CD8-positive, alpha-beta memory T cell (primary cell): ENCODE measurements around the gene ATF6. TPM values are rescaled to one million over a fixed set of nuclear protein-coding genes. Genes with fewer than 3 reads are reported as not detected.
A peak's percentile ranks its signal among the peaks of the same experiment; 100 is the strongest.

ENCODE experiments used
- CTCF ChIA-PET: fragments of 350-600 bp; sonication (Branson Sonifier 250); formaldehyde crosslinking; loops from one replicate; lab custom pipeline; 2021; ENCODE audit warnings: antibody characterized with exemption; lab: Charles Lee
- POLR2A ChIA-PET: fragments of 350-600 bp; sonication (Branson Sonifier 250); formaldehyde crosslinking; loops from one replicate; lab custom pipeline; 2021; ENCODE audit warnings: antibody characterized with exemption; lab: Charles Lee
- DNase-seq, 5 donors: peaks; one replicate each; pipeline versions ENCODE4 v3.0.0 to v3.0.0-alpha.2; 2020 to 2022; ENCODE audit warnings: mixed read lengths in 1 of 5
- H3K27ac ChIP-seq: one replicate; pipeline ENCODE4 v1.7.0; 2013; ENCODE audit warnings: low read depth, mild to moderate bottlenecking, low read length, moderate library complexity
- H3K27me3 ChIP-seq: 2 replicates; pipeline ENCODE4 v1.7.0; 2013; ENCODE audit warnings: low read length, mild to moderate bottlenecking; ENCODE audit not compliant: insufficient read depth, poor library complexity, severe bottlenecking
- H3K36me3 ChIP-seq: 2 replicates; pipeline ENCODE4 v1.7.0; 2013; ENCODE audit warnings: mild to moderate bottlenecking, low read length, moderate library complexity; ENCODE audit not compliant: insufficient read depth
- H3K4me1 ChIP-seq: 2 replicates; pipeline ENCODE4 v1.7.0; 2013; ENCODE audit warnings: mild to moderate bottlenecking, low read length, moderate library complexity; ENCODE audit not compliant: insufficient read depth
- H3K4me3 ChIP-seq: 2 replicates; pipeline ENCODE4 v1.7.0; 2013; ENCODE audit warnings: mild to moderate bottlenecking, low read length
- H3K9me3 ChIP-seq: 2 replicates; pipeline ENCODE4 v1.7.0; 2013; ENCODE audit warnings: mild to moderate bottlenecking, low read length
- H3K27ac Mint-ChIP-seq, 8 donors: one replicate each; pipeline ENCODE4 v1.8.0; 2020 to 2021; ENCODE audit warnings: mixed read lengths in 8 of 8, mild to moderate bottlenecking in 6 of 8, inconsistent platforms in 3 of 8, moderate library complexity in 3 of 8
- H3K27me3 Mint-ChIP-seq, 2 donors: one replicate each; pipeline ENCODE4 v1.8.0; 2020 to 2021; ENCODE audit warnings: mixed read lengths in 2 of 2, mild to moderate bottlenecking in 1 of 2, moderate library complexity in 1 of 2
- H3K36me3 Mint-ChIP-seq, 3 donors: one replicate each; pipeline ENCODE4 v1.8.0; 2020 to 2021; ENCODE audit warnings: mixed read lengths in 3 of 3, inconsistent platforms in 1 of 3, mild to moderate bottlenecking in 1 of 3
- H3K4me1 Mint-ChIP-seq, 3 donors: one replicate each; pipeline ENCODE4 v1.8.0; 2020 to 2021; ENCODE audit warnings: mixed read lengths in 3 of 3, inconsistent platforms in 1 of 3, mild to moderate bottlenecking in 1 of 3
- H3K4me3 Mint-ChIP-seq, 7 donors: one replicate each; pipeline ENCODE4 v1.8.0; 2020 to 2021; ENCODE audit warnings: mixed read lengths in 7 of 7, mild to moderate bottlenecking in 6 of 7, moderate library complexity in 4 of 7, inconsistent platforms in 2 of 7
- H3K9me3 Mint-ChIP-seq, 5 donors: one replicate each; pipeline ENCODE4 v1.8.0; 2020 to 2022; ENCODE audit warnings: mixed read lengths in 5 of 5, mild to moderate bottlenecking in 3 of 5, moderate library complexity in 2 of 5, inconsistent platforms in 1 of 5
- polyA plus RNA-seq: library from polyadenylated mRNA; unstranded; fragments of 300-500 nt; fragmentation: Illumina TruSeq; gene quantifications from one replicate; pipeline ENCODE4 v1.2.3, GENCODE V29; 2021
- total RNA-seq, 2 experiments: library from RNA; stranded (reverse); gene quantifications; one replicate each; pipeline ENCODE4 v1.2.3, GENCODE V29; 2021

The ATF6 gene
- total and polyA plus RNA-seq, 3 experiments from 2014 or later: 14.7 to 22.8 (median 22.4) TPM

GRCh38 chr1:161907265-161907664 is 141.1 kb downstream of the ATF6 start:
- no peaks in the 10 kb centered on the region for H3K9me3 ChIP-seq
- Mint-ChIP-seq H3K4me1 (peaks cover 4 to 13% (median 6%) of the 10 kb centered on the region in 3 donors), H3K27me3 (no peaks in the 10 kb centered on the region), H3K9me3 (no peaks in the 10 kb centered on the region), H3K4me3 (no peak overlapping the region), H3K27ac (peak overlapping the region in 2 of 8 donors; percentile 27 to 35), H3K36me3 (peaks cover 0 to 8% (median 7%) of the 10 kb centered on the region in 3 donors)
- no peaks in the 10 kb centered on the region for H3K36me3 ChIP-seq
- no peak overlapping the region for H3K27ac ChIP-seq
- no peak for DNase-seq
- H3K4me1 ChIP-seq: no peaks in the 10 kb centered on the region
- no peak overlapping the region for H3K4me3 ChIP-seq
- H3K27me3 ChIP-seq: no peaks in the 10 kb centered on the region
- ChIA-PET POLR2A (no interaction called here), CTCF (no interaction called here)

- POLR2A ChIA-PET: no interaction called here
- Mint-ChIP-seq H3K27ac (no peak overlapping the region), H3K9me3 (no peaks in the 10 kb centered on the region), H3K4me1 (peaks cover 4 to 13% (median 6%) of the 10 kb centered on the region in 3 donors), H3K4me3 (no peak overlapping the region), H3K27me3 (no peaks in the 10 kb centered on the region), H3K36me3 (peaks cover 8 to 15% (median 10%) of the 10 kb centered on the region in 3 donors)
- DNase-seq: no peak
- Histone ChIP-seq H3K36me3 (no peaks in the 10 kb centered on the region), H3K4me1 (no peaks in the 10 kb centered on the region), H3K27ac (no peak overlapping the region), H3K4me3 (no peak overlapping the region), H3K27me3 (no peaks in the 10 kb centered on the region), H3K9me3 (no peaks in the 10 kb centered on the region)
- CTCF ChIA-PET: no interaction called here
Observed at GRCh38 chr1:161908264-161908663, 142.1 kb downstream of the ATF6 start.

- ChIA-PET POLR2A (no interaction called here), CTCF (no interaction called here)
- H3K9me3 ChIP-seq: no peaks in the 10 kb centered on the region
- peak overlapping the region in 1 of 8 donors; percentile 32 for H3K27ac Mint-ChIP-seq
- H3K4me1 Mint-ChIP-seq: peaks cover 0 to 7% (median 0%) of the 10 kb centered on the region in 3 donors
- H3K27me3 Mint-ChIP-seq: no peaks in the 10 kb centered on the region
- no peak for DNase-seq
- no peaks in the 10 kb centered on the region for H3K9me3 Mint-ChIP-seq
- no peaks in the 10 kb centered on the region for H3K4me1 ChIP-seq
- H3K4me3 Mint-ChIP-seq: no peak overlapping the region
- no peaks in the 10 kb centered on the region for H3K36me3 ChIP-seq
- peaks cover 8 to 13% (median 10%) of the 10 kb centered on the region in 3 donors for H3K36me3 Mint-ChIP-seq
- no peaks in the 10 kb centered on the region for H3K27me3 ChIP-seq
- H3K4me3 ChIP-seq: no peak overlapping the region
- H3K27ac ChIP-seq: no peak overlapping the region
Observed at GRCh38 chr1:161910604-161911003, 144.5 kb downstream of the ATF6 start.

- Mint-ChIP-seq H3K36me3 (peaks cover 7 to 15% (median 8%) of the 10 kb centered on the region in 3 donors), H3K4me1 (peaks cover 2 to 12% (median 5%) of the 10 kb centered on the region in 3 donors), H3K4me3 (no peak overlapping the region), H3K9me3 (no peaks in the 10 kb centered on the region), H3K27me3 (no peaks in the 10 kb centered on the region), H3K27ac (no peak overlapping the region)
- Histone ChIP-seq H3K9me3 (no peaks in the 10 kb centered on the region), H3K4me3 (no peak overlapping the region), H3K27ac (no peak overlapping the region), H3K36me3 (no peaks in the 10 kb centered on the region), H3K4me1 (peaks cover 4% of the 10 kb centered on the region), H3K27me3 (no peaks in the 10 kb centered on the region)
- ChIA-PET POLR2A (no interaction called here), CTCF (no interaction called here)
- no peak for DNase-seq
Observed at GRCh38 chr1:161913482-161914140, 147.5 kb downstream of the ATF6 start.

- no peaks in the 10 kb centered on the region for H3K9me3 Mint-ChIP-seq
Observed at GRCh38 chr1:161914595-161914994, 148.5 kb downstream of the ATF6 start.

GRCh38 chr1:161915051-161915503 is 149.0 kb downstream of the ATF6 start:
- Histone ChIP-seq H3K27ac (no peak overlapping the region), H3K4me1 (peaks cover 14% of the 10 kb centered on the region), H3K4me3 (no peak overlapping the region), H3K36me3 (no peaks in the 10 kb centered on the region), H3K27me3 (no peaks in the 10 kb centered on the region), H3K9me3 (no peaks in the 10 kb centered on the region)
- CTCF ChIA-PET: interaction anchor here (1.8 kb wide), 1 partner anchor 9 kb away, joined by 7 read pairs; no protein-coding TSS in a partner anchor
- no peak for DNase-seq
- Mint-ChIP-seq H3K4me1 (peaks cover 15 to 27% (median 18%) of the 10 kb centered on the region in 3 donors), H3K36me3 (peaks cover 8 to 12% (median 10%) of the 10 kb centered on the region in 3 donors), H3K4me3 (no peak overlapping the region), H3K27ac (no peak overlapping the region), H3K9me3 (no peaks in the 10 kb centered on the region), H3K27me3 (no peaks in the 10 kb centered on the region)
- POLR2A ChIA-PET: no interaction called here

More at GRCh38 chr1:161914595-161914994, 148.5 kb downstream of the ATF6 start:
- no peak overlapping the region for H3K27ac ChIP-seq
- Mint-ChIP-seq H3K36me3 (peaks cover 7 to 12% (median 8%) of the 10 kb centered on the region in 3 donors), H3K27ac (no peak overlapping the region), H3K4me3 (no peak overlapping the region), H3K4me1 (peaks cover 12 to 22% (median 14%) of the 10 kb centered on the region in 3 donors), H3K27me3 (no peaks in the 10 kb centered on the region)
- ChIA-PET POLR2A (no interaction called here), CTCF (interaction anchor here (1.8 kb wide), 1 partner anchor 9 kb away, joined by 7 read pairs; no protein-coding TSS in a partner anchor)
- peaks cover 10% of the 10 kb centered on the region for H3K4me1 ChIP-seq
- no peaks in the 10 kb centered on the region for H3K9me3 ChIP-seq
- H3K27me3 ChIP-seq: no peaks in the 10 kb centered on the region
- DNase-seq: no peak
- H3K4me3 ChIP-seq: no peak overlapping the region
- H3K36me3 ChIP-seq: no peaks in the 10 kb centered on the region

GRCh38 chr1:161915978-161916377 is 149.9 kb downstream of the ATF6 start:
- H3K4me1 ChIP-seq: peaks cover 14% of the 10 kb centered on the region
- Mint-ChIP-seq H3K4me3 (no peak overlapping the region), H3K9me3 (no peaks in the 10 kb centered on the region), H3K27me3 (no peaks in the 10 kb centered on the region), H3K4me1 (peaks cover 15 to 24% (median 18%) of the 10 kb centered on the region in 3 donors), H3K27ac (no peak overlapping the region), H3K36me3 (peaks cover 7 to 14% (median 8%) of the 10 kb centered on the region in 3 donors)
- no peak for DNase-seq
- no peaks in the 10 kb centered on the region for H3K9me3 ChIP-seq
- H3K36me3 ChIP-seq: no peaks in the 10 kb centered on the region
- no peak overlapping the region for H3K27ac ChIP-seq
- ChIA-PET POLR2A (no interaction called here), CTCF (interaction anchor here (1.8 kb wide), 1 partner anchor 10 kb away, joined by 7 read pairs; no protein-coding TSS in a partner anchor)
- H3K4me3 ChIP-seq: no peak overlapping the region
- no peaks in the 10 kb centered on the region for H3K27me3 ChIP-seq

GRCh38 chr1:161919229-161919628 is 153.1 kb downstream of the ATF6 start:
- H3K4me1 Mint-ChIP-seq: peaks cover 17 to 22% (median 19%) of the 10 kb centered on the region in 3 donors
- Histone ChIP-seq H3K4me3 (no peak overlapping the region), H3K36me3 (no peaks in the 10 kb centered on the region), H3K4me1 (peaks cover 14% of the 10 kb centered on the region), H3K9me3 (no peaks in the 10 kb centered on the region), H3K27ac (no peak overlapping the region), H3K27me3 (no peaks in the 10 kb centered on the region)
- peak overlapping the region in 6 of 7 donors; percentile 19 to 57 (median 40) for H3K4me3 Mint-ChIP-seq
- ChIA-PET POLR2A (no interaction called here), CTCF (no interaction called here)
- H3K27ac Mint-ChIP-seq: peak overlapping the region; percentile 12 to 75 (median 63)
- no peaks in the 10 kb centered on the region for H3K27me3 Mint-ChIP-seq
- DNase-seq: peak in 1 of 5 donors; percentile 5
- peaks cover 12 to 24% (median 24%) of the 10 kb centered on the region in 3 donors for H3K36me3 Mint-ChIP-seq
- no peaks in the 10 kb centered on the region for H3K9me3 Mint-ChIP-seq
